GM10266 (cell line): ENCODE results near the gene NT5DC1.
"Not testable (repeated sequence)": the region's sequence is repeated elsewhere in the genome, so short reads cannot be mapped to it uniquely, and the experiment has no call there.

ENCODE experiments used
- DNase-seq: peaks from one replicate; pipeline ENCODE4 v3.0.0; 2012; ENCODE audit errors: extremely low spot score
- TF ChIP-seq, protein P1 (sequence below): IDR thresholded peaks from 2 replicates; pipeline ENCODE4 v1.5.1; 2012; ENCODE audit warnings: mild to moderate bottlenecking, low read depth; ENCODE audit not compliant: control insufficient read depth, insufficient read depth; ENCODE audit errors: missing control alignments

The NT5DC1 gene

DNA sequence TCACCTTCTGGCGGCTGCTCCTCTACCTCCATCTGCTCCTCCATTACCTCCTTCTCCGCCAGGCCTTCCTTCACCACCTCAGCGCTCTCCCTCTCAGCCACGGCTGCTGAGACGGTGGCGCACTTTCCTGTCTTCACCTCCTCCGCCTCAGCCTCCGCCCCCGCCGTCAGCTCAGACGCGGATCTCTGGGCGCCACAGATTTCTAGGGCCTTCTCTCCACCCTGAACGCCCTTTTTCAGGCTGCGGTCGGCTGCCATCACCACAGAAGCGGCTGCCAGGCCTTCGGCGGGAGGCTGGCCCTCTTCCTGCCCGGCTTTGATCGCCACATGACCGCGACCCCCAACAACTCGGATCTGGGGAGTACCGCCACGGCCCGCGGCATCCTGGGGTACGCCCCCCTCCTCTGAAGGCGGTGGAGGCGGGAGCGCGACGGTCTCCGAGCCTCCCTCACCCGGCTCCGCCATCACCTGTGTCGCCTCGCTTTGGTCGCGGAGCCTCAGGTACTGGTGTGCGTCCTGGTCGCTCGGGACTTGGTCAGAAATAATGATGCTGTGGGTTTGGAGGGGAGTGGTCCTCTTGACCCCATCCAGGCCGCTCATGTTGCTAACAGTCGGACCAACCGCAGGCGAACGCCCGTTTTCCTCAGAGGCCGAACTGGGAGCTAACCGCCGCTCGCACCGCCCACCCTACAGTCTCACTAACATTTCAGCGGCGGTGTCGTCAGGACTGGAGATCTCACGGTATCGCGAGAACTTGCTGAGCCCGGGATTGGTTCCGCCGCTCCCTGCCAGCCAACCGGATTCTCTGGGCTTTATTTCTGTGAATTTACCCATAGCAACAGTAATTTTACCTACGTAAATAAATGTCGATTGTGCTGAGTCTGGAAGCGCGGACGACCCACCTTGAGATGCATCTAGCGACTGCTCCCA, 178.8 kb downstream of the NT5DC1 start, which contains the start of gene TSPYL1:
Gene TSPYL1, minus strand, starts transcription at position 699 of the 929 bp plus-strand sequence. Its CDS starts 100 bp downstream, at position 599.
- peak; percentile 86 for DNase-seq
- TF ChIP-seq, protein P1, sequence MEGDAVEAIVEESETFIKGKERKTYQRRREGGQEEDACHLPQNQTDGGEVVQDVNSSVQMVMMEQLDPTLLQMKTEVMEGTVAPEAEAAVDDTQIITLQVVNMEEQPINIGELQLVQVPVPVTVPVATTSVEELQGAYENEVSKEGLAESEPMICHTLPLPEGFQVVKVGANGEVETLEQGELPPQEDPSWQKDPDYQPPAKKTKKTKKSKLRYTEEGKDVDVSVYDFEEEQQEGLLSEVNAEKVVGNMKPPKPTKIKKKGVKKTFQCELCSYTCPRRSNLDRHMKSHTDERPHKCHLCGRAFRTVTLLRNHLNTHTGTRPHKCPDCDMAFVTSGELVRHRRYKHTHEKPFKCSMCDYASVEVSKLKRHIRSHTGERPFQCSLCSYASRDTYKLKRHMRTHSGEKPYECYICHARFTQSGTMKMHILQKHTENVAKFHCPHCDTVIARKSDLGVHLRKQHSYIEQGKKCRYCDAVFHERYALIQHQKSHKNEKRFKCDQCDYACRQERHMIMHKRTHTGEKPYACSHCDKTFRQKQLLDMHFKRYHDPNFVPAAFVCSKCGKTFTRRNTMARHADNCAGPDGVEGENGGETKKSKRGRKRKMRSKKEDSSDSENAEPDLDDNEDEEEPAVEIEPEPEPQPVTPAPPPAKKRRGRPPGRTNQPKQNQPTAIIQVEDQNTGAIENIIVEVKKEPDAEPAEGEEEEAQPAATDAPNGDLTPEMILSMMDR, result peak; percentile 39

DNA sequence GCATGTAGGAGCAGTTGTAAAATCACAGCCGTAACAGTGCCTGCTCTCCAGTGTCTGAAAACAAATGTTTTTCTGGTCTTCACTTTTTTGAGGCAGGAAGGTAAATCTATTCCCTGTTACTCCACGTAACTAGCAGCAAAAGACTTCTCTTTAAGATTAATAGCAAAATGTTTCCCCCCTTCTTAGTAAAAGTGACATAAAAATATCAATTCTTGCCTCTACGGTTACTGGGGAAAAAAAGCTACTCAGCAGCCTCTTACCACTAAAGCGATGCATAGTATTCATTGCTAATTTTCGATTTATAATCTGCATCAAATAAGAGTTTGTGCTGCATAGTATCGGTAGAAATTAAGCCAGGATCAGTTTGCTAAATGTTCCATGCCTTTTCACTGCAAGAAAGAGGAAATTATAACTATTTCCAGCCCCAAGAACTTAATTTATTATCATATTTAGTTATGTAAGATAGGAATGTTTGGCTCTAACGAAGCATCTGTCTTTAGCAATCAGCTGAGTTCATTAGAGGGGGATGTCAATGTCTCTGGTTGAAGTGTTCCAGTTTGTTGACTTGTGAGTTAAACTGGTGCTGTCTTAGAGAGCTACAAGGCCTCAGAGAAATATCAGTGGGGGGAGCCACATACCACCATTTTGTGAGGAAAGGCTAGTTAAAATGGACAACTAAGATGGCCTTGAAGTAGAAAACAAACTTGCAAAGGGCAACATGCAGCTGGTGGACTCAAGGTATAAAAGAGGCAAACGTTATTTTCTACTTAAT, 179.7 kb downstream of the NT5DC1 start:
- TF ChIP-seq, protein P1, result no peak
- DNase-seq, result no peak

- no peak for DNase-seq
- TF ChIP-seq, protein P1, result no peak
These were observed 180.3 kb downstream of the NT5DC1 start for GRCh38 chr6:116280933-116281316.

GRCh38 chr6:116282698-116283097, 182.0 kb downstream of the NT5DC1 start:
- TF ChIP-seq, protein P1, result no peak
- DNase-seq, result no peak

- TF ChIP-seq, protein P1, result no peak
- no peak for DNase-seq
These were observed 182.5 kb downstream of the NT5DC1 start for GRCh38 chr6:116283191-116283590.

GRCh38 chr6:116284984-116285383, 184.3 kb downstream of the NT5DC1 start:
- not testable (repeated sequence) for DNase-seq

DNA sequence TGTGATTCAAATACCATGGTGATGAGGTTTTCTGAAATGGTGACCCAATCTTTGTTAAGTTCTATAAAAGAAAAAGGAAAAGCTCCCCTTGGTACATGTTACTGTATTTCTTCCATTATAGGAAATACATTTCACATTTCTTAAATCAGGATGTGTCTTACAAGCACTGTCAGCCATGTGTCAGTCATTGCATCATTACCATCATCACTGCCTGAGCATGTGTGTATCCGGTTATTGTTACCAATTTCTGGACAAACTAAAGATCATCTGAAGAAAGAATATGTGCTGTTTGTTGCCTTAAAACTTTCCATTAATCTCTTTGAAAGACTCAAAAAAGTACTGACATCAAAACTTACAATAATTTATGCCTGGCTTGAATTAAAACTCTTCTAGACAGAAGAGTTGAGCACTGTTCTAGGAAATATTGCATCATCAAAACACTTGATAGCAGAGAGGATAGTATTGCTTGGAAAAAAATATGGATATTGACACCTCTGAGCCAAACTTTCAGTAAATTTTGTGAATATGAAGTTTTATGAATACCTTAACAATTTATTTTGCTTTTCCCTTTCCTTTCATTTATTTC, 186.2 kb downstream of the NT5DC1 start:
- DNase-seq, result no peak
- TF ChIP-seq, protein P1, result no peak
